AG10803 (cell line): Measurements from ENCODE around the gene PDIA4.
"Not testable (repeated sequence)": the region's sequence is repeated elsewhere in the genome, so short reads cannot be mapped to it uniquely, and the experiment has no call there.

Source experiments
- DNase-seq: peaks from one replicate; pipeline ENCODE4 v3.0.0; 2010; ENCODE audit warnings: low read depth
- H3K4me3 ChIP-seq: 2 replicates; pipeline ENCODE4 v1.5.1; 2011; ENCODE audit warnings: mild to moderate bottlenecking, low read length, control low read depth
- CTCF ChIP-seq: conservative IDR thresholded peaks from 2 replicates; pipeline ENCODE4 v1.5.1; 2011; ENCODE audit warnings: mild to moderate bottlenecking, low read length, control low read depth, inconsistent platforms

PDIA4 gene

DNA sequence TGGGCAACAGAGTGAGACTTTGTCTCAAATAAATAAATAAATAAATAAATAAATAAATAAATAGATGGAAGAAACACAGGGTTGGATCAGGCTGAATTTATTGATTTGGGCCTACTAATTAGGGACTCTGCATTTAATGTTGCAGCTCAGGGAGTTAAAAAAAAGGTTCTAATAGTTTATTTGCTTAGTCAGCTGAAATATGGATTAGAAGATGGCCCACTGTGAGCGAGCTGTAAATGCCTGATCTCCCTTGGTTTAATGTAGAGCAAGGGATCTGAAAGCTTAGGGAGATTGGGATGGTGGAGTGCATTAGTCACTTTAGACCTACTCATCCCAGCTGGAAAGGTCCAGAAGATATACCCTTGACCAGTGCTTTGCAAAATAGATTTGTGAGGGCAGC, 25.1 kb upstream of the PDIA4 start:
- no peak for TF ChIP-seq CTCF
- no peak for DNase-seq
- H3K4me3 ChIP-seq = no peak overlapping the region

DNA sequence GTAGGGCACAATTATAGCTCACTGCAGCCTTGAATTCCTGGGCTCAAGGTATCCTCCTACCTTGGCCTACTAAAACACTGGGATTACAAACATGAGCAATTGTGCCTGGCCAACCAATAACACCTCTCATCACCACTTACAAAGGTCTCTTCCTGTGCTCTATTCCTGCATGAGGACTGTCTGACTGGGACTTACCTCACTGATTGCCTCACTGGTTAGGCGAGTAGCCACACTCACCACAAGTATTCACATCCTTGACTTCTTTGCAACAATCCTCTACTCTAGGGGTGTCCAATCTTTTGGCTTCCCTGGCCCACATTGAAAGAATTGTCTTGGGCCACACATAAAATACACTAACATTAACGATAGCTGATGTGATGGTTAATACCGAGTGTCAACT, 22.6 kb upstream of the PDIA4 start:
- no peak for TF ChIP-seq CTCF

DNA sequence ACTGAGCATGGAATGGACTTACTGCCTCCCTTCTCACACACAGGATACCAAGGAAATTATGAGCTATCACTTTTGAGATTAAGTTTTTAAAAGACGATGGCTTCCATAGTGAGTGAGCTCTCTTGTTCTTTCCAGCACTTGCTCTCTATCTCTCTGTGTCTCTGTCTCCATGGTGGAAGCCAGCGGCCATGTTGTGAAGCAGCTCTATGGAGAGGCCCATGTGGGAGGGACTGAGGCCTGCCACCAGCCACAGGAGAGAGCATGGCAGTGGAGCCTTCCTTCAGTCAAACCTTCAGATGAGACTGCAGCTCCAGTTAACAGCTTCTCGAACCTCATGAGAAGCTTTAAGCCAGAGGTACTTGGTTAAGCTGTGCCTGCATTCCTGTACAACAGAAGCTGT, 20.5 kb upstream of the PDIA4 start:
- no peak for DNase-seq
- no peak for TF ChIP-seq CTCF
- H3K4me3 ChIP-seq = no peak overlapping the region

More for the DNA sequence above, 22.6 kb upstream of the PDIA4 start:
- no peak overlapping the region for H3K4me3 ChIP-seq
- peak; percentile 50 for DNase-seq

DNA sequence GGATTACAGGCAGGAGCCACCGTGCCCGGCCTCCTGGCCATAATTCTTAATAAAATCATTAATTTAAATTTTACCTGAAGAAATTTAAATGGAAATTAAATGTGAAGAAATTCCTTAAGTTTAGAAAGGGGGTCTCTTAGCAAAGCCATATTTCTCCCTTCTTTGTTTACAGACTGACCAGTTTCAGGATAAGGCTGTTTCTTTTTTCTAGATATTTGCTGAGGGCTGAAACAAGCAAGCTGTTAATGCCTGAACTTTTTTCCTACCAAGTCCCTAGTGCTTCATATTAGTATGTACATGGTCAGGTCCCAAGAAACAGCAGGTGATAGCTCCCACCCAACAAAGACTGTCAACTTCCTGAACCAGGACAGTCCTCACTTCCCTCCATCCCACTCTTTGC, 18.1 kb upstream of the PDIA4 start:
- H3K4me3 ChIP-seq = no peak overlapping the region
- no peak for DNase-seq
- TF ChIP-seq CTCF = no peak

DNA sequence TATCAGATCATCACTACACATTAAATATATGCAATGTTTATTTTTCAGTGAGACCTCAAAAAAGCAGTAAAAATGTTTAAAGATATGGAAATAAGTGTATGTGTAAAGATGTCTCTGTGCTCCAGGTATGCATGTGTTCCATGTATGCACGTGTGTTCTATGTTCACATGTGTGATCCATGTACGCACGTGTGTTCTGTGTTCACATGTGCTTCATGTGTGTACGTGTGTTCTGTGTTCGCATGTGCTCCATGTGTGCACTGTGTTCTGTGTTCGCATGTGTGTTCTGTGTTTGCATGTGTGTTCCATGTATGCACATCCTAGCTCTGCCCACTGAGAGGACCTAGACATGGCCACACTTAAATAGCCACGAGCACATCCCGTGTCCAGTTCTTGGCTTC, 15.6 kb upstream of the PDIA4 start:
- TF ChIP-seq CTCF = no peak
- no peak for DNase-seq
- H3K4me3 ChIP-seq = no peak overlapping the region

DNA sequence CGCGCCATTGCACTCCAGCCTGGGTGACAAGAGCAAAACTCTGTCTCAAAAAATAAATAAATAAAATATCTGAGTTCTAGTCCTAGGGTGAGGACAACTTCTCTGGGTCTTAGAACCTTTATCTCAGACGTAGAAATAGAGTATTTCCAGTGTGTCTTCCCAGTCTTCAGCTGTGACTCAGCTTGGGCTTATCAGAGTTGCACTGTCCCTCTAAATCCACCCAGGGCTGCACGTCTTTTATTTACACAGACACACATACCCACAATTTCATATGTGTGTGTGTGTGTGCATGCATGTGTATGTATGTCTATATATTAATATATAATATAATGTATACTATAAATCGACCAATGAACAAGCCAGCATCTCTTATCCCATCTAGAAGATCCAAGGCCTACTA, 13.0 kb upstream of the PDIA4 start:
- H3K4me3 ChIP-seq = no peak overlapping the region
- DNase-seq = no peak
- no peak for TF ChIP-seq CTCF

- not testable (repeated sequence) for H3K4me3 ChIP-seq, DNase-seq
Measured at GRCh38 chr7:149038641-149039040, 10.3 kb upstream of the PDIA4 start.

- no peak overlapping the region for H3K4me3 ChIP-seq
- no peak for DNase-seq
- TF ChIP-seq CTCF = no peak
Measured at GRCh38 chr7:149036676-149037075, 8.4 kb upstream of the PDIA4 start.
